ENCODE data around the gene IZUMO2. TPM values are rescaled to one million over a fixed set of nuclear protein-coding genes. Genes with fewer than 3 reads are reported as not detected.

IZUMO2 gene
- total RNA-seq (not detected), polyA plus RNA-seq (not detected)
- long read RNA-seq, donor 1: 0 reads
- long read RNA-seq, donor 2: 0 reads
- long read RNA-seq, donor 3: 0 reads

- intact Hi-C loops (cut with DNase I): loop anchor here in 1 of 4 donors (5.0 kb wide), 1 partner anchor 349 kb away; the partner anchor contains the start of genes ASPDH and JOSD2
- Histone ChIP-seq H3K36me3 (no peaks in the 10 kb centered on the region), H3K4me1 (ENCODE audit: insufficient read depth) (no peaks in the 10 kb centered on the region), H3K27me3 (no peaks in the 10 kb centered on the region), H3K9me3 (no peaks in the 10 kb centered on the region), H3K4me3 (no peak within 1 kb of the TSS), H3K27ac (no peak within 1 kb of the TSS)
- 11 to 22% (median 16%) methylated on average over 26 of the region's 26 CpGs for WGBS, 3 donors
- TF ChIP-seq EP300 (IDR thresholded peaks at IDR 0.05) (no peak), CTCF (IDR thresholded peaks at IDR 0.05) (no peak), POLR2A (IDR thresholded peaks at IDR 0.05) (no peak)
- DNase-seq: no peak
These were observed at the start of gene IZUMO2 for GRCh38 chr19:50162988-50163387. Gene IZUMO2 (minus strand): TSS chr19:50163281. CDS start chr19:50163194, 87 bp downstream.

GRCh38 chr19:50210425-50210824 is 47.3 kb upstream of the IZUMO2 start:
- Histone ChIP-seq H3K4me3 (no peak overlapping the region), H3K27me3 (no peaks in the 10 kb centered on the region), H3K36me3 (no peaks in the 10 kb centered on the region), H3K27ac (no peak overlapping the region), H3K9me3 (no peaks in the 10 kb centered on the region), H3K4me1 (ENCODE audit: insufficient read depth) (no peaks in the 10 kb centered on the region)
- 94 to 98% (median 96%) methylated on average over 46 of the region's 46 CpGs for WGBS, 3 donors
- DNase-seq: no peak
- intact Hi-C loops (cut with DNase I): no loop called here
- no peak for TF ChIP-seq CTCF (IDR thresholded peaks at IDR 0.05)

GRCh38 chr19:50209131-50209530 is 46.0 kb upstream of the IZUMO2 start:
- H3K27me3 ChIP-seq: no peaks in the 10 kb centered on the region
- no peak overlapping the region for H3K4me3 ChIP-seq
- no peak overlapping the region for H3K27ac ChIP-seq
- intact Hi-C loops (cut with DNase I): no loop called here
- 80 to 86% (median 85%) methylated on average over 7 of the region's 7 CpGs for WGBS, 3 donors
- H3K4me1 ChIP-seq (ENCODE audit: insufficient read depth): no peaks in the 10 kb centered on the region
- TF ChIP-seq EP300 (IDR thresholded peaks at IDR 0.05) (no peak), CTCF (IDR thresholded peaks at IDR 0.05) (no peak), POLR2A (IDR thresholded peaks at IDR 0.05) (no peak)
- no peak for DNase-seq
- H3K9me3 ChIP-seq: no peaks in the 10 kb centered on the region
- no peaks in the 10 kb centered on the region for H3K36me3 ChIP-seq

- H3K27me3 ChIP-seq: no peaks in the 10 kb centered on the region
- H3K9me3 ChIP-seq: no peaks in the 10 kb centered on the region
- intact Hi-C loops (cut with DNase I): no loop called here
- no peak overlapping the region for H3K4me3 ChIP-seq
- no peak overlapping the region for H3K27ac ChIP-seq
- no peaks in the 10 kb centered on the region for H3K36me3 ChIP-seq
- H3K4me1 ChIP-seq (ENCODE audit: insufficient read depth): peaks cover 3% of the 10 kb centered on the region
- WGBS, 3 donors: 67 to 73% (median 71%) methylated on average over 2 of the region's 2 CpGs
- DNase-seq: no peak
- TF ChIP-seq CTCF (IDR thresholded peaks at IDR 0.05) (no peak), POLR2A (IDR thresholded peaks at IDR 0.05) (no peak), EP300 (IDR thresholded peaks at IDR 0.05) (no peak)
These were observed 44.6 kb upstream of the IZUMO2 start for GRCh38 chr19:50207730-50208129.

Measured in ovary (tissue), 10 donors.